BLaER1 treated with 17β-estradiol and CSF1 and Interleukin-3, amounts not matched to agents 10 nM and 100 nM (cell line): Measurements from ENCODE around the gene ALDH3B2.
"Not testable (repeated sequence)": the region's sequence is repeated elsewhere in the genome, so short reads cannot be mapped to it uniquely, and the experiment has no call there.

Experiments
- H3K27ac ChIP-seq, 11 experiments: shearing (Covaris generic); formaldehyde crosslinking; 2 replicates each; pipeline ENCODE4 v1.8.1; 2022
- H3K27me3 ChIP-seq, 11 experiments: shearing (Covaris generic); formaldehyde crosslinking; 2 replicates each; pipeline ENCODE4 v1.8.1; 2022
- H3K36me3 ChIP-seq, 11 experiments: shearing (Covaris generic); formaldehyde crosslinking; 2 replicates each; pipeline ENCODE4 v1.8.1; 2022
- H3K4me1 ChIP-seq, 10 experiments: shearing (Covaris generic); formaldehyde crosslinking; 2 replicates each; pipeline ENCODE4 v1.8.1; 2022
- H3K4me2 ChIP-seq, 11 experiments: shearing (Covaris generic); formaldehyde crosslinking; 2 replicates each; pipeline ENCODE4 v1.8.1; 2022
- H3K4me3 ChIP-seq, 10 experiments: shearing (Covaris generic); formaldehyde crosslinking; 2 replicates each; pipeline ENCODE4 v1.8.1; 2022
- H3K9ac ChIP-seq, 11 experiments: shearing (Covaris generic); formaldehyde crosslinking; 2 replicates each; pipeline ENCODE4 v1.8.1; 2022
- H3K9me3 ChIP-seq, 11 experiments: shearing (Covaris generic); formaldehyde crosslinking; replicated peaks in 1 of 11; 2 replicates each; pipeline ENCODE4 v1.8.1; 2022
- H4K20me1 ChIP-seq, 11 experiments: shearing (Covaris generic); formaldehyde crosslinking; 2 replicates each; pipeline ENCODE4 v1.8.1; 2022
- Cebpa-rat ChIP-seq, 11 experiments: shearing (Covaris generic); IDR thresholded peaks; 2 replicates each; pipeline ENCODE4 v1.8.1; 2022

Gene ALDH3B2

GRCh38 chr11:67689178-67689577, 14.8 kb upstream of the ALDH3B2 start:
- no peak overlapping the region for H3K4me3 ChIP-seq
- H3K9ac ChIP-seq = no peak overlapping the region
- H3K27me3 ChIP-seq = no peaks in the 10 kb centered on the region
- peaks cover 7 to 37% (median 28%) of the 10 kb centered on the region in 10 experiments; a peak in 19 of 20 replicates for H3K4me1 ChIP-seq
- no peak overlapping the region for H3K27ac ChIP-seq
- H4K20me1 ChIP-seq = no peaks in the 10 kb centered on the region
- TF ChIP-seq Cebpa-rat (IDR thresholded peaks at IDR 0.05) = no peak
- H3K4me2 ChIP-seq = no peak overlapping the region
- no peaks in the 10 kb centered on the region for H3K9me3 ChIP-seq
- no peaks in the 10 kb centered on the region for H3K36me3 ChIP-seq

DNA sequence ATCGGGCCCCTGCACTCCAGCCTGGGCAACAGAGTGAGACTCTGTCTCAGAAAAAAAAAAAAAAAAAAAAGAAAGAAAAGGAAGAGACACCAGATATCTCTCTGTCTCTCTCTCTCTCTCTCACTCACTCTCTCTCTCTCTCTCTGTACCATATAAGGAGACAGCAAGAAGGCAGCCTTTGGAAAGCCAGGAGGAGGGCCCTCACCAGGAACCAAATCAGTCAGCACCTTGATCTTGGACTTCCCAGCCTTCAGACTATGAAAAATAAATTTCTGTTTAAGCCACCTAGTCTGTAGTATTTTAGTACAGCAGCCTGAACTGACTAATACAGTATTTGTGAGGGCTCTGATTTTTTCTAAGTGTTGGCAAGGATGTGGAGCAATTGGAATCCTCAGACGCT, 13.6 kb upstream of the ALDH3B2 start:
- peaks cover 7 to 37% (median 28%) of the 10 kb centered on the region in 10 experiments; a peak in 19 of 20 replicates for H3K4me1 ChIP-seq
- no peaks in the 10 kb centered on the region for H3K36me3 ChIP-seq
- H3K4me2 ChIP-seq = no peak overlapping the region
- no peak overlapping the region for H3K4me3 ChIP-seq
- H3K27me3 ChIP-seq = no peaks in the 10 kb centered on the region
- H4K20me1 ChIP-seq = no peaks in the 10 kb centered on the region
- H3K9ac ChIP-seq = no peak overlapping the region
- no peak for TF ChIP-seq Cebpa-rat (IDR thresholded peaks at IDR 0.05)
- H3K9me3 ChIP-seq = no peaks in the 10 kb centered on the region
- H3K27ac ChIP-seq = no peak overlapping the region

DNA sequence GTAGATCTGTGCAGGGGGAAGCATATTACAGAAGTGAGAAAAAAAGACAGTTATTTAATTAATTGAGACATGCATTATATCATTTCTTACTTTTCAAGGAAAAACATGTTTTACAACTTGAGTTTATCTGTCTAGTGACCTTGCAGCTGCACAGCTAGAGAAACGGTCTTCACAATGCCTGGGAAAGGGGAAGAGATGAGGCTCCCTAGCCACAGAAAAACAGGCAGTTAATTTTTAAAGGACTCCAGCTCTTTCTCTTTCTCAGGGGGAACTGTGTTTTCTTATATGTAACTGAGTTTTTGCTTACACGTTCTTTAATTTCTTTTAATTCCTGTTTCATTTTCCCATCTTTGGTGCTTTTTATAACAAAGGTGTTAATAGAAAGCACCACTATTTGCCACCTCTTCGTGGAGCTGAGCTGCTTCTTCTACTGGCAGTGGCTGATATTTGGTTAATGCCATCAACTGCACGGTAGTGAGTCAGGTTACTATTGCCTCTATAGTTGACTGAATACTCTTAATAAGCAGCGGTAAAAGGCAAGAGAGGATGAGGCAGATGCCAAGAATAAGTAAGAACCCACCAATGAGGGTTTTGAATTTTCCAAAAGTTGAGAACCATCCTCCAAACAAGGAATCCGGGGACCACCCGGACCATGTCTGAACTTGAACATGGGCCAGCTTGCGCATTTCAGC, 11.4 kb upstream of the ALDH3B2 start:
- not testable (repeated sequence) for H4K20me1 ChIP-seq, H3K4me3 ChIP-seq, H3K9ac ChIP-seq, H3K36me3 ChIP-seq, H3K27me3 ChIP-seq
- Histone ChIP-seq H3K4me2 (peak overlapping the region; percentile 24 to 64 (median 49); a peak in 21 of 22 replicates), H3K27ac (peak overlapping the region in 1 of 11 experiments; percentile 34; a peak in 3 of 22 replicates), H3K9me3 (peaks cover 6 to 10% (median 9%) of the 10 kb centered on the region in 11 experiments; a peak in 21 of 22 replicates), H3K4me1 (peaks cover 7 to 36% (median 27%) of the 10 kb centered on the region in 10 experiments; a peak in 19 of 20 replicates)

- not testable (repeated sequence) for H3K27ac ChIP-seq
These were observed 8.0 kb upstream of the ALDH3B2 start for GRCh38 chr11:67682126-67683034.

DNA sequence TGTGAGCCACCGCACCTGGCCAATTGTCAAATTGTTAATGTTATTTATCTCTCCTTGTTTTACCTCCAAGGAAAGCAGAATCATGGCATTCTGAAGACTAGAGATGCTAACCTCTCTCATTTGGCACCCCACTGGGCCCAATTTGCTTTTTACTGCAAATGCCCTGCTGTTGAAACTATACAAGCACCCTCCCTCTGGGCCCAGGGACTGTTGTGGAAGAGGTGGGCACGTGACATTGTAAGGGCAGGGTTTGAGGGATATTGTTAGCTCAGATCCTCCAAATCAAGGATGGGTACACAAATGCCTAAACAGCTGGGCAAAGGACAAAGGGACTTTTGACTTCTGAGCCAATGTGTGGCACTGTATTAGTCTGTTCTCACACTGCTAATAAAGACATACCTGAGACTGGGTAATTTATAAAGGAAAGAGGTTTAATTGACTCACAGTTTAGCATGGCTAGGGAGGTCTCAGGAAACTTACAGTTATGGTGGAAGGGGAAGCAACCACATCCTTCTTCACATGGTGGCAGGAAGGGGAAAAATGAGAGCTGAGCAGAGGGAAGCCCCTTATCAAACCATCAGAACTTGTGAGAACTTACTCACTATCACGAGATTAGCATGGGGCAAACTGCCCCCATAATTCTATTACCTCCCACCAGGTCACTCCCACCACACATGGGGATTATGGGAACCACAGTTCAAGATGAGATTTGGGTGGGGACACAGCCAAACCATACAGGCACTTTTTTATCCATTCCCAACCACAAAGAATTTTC, 6.5 kb upstream of the ALDH3B2 start:
- H3K27ac ChIP-seq = 0 out of 22 replicates have a peak overlapping the region, but pooled peaks of 1 of the 11 experiments have one; percentile 9
- H3K4me1 ChIP-seq = peaks cover 0 to 27% (median 14%) of the 10 kb centered on the region in 10 experiments; a peak in 17 of 20 replicates
- H3K27me3 ChIP-seq = no peaks in the 10 kb centered on the region
- no peak for TF ChIP-seq Cebpa-rat (IDR thresholded peaks at IDR 0.05)
- peaks cover 16 to 30% (median 24%) of the 10 kb centered on the region in 11 experiments for H3K9me3 ChIP-seq
- peak overlapping the region in 1 of 10 experiments; percentile 1; a peak in 1 of 20 replicates for H3K4me3 ChIP-seq
- H4K20me1 ChIP-seq = no peaks in the 10 kb centered on the region
- H3K4me2 ChIP-seq = peak overlapping the region in 7 of 11 experiments; percentile 1 to 48 (median 18); a peak in 8 of 22 replicates
- H3K36me3 ChIP-seq = no peaks in the 10 kb centered on the region
- H3K9ac ChIP-seq = no peak overlapping the region

More at GRCh38 chr11:67682126-67683034, 8.0 kb upstream of the ALDH3B2 start:
- H3K9ac ChIP-seq, H3K36me3 ChIP-seq, H3K4me2 ChIP-seq, H3K27me3 ChIP-seq, H3K4me3 ChIP-seq, H4K20me1 ChIP-seq: not testable (repeated sequence)
- peaks cover 0 to 34% (median 20%) of the 10 kb centered on the region in 10 experiments; a peak in 17 of 20 replicates for H3K4me1 ChIP-seq
- H3K9me3 ChIP-seq = peaks cover 11 to 22% (median 18%) of the 10 kb centered on the region in 11 experiments; a peak in 21 of 22 replicates

DNA sequence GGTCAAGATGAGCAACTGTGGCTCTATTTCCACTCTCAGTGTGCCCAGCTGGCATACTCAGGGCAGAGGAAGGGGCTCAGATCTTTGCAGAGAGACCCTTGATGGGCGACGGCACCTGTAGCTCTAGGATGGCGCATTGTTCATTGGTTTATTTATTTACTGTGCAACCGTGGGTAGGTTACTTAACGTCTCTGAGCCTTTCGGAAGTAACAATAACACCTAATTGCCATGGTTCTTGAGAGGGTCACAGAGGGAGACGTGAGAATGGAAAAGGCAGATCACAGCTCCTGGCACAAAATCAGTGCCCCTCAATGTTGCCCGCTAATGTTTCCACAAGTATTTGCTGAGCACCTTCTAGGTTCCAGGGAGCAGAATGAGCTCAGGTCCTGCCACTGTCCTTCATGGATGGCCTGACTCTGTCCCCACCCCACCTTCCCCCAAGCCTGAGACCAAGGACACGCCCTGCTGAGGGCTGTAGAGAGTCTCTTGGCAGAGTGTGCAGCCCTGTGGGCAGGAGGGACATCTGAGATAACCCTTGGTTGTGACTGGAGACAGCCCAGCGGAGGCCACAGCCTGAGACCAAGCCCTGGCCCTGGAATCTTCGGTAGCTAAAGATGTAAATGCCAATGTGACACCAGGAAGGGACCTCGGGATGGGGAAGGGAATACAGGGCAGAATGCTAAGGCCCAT, 780 bp upstream of the ALDH3B2 start:
- Histone ChIP-seq H3K27ac (no peak overlapping the region), H3K27me3 (no peaks in the 10 kb centered on the region; a peak in 1 of 22 replicates), H3K4me1 (peaks cover 0 to 21% (median 7%) of the 10 kb centered on the region in 10 experiments; a peak in 10 of 20 replicates), H3K4me2 (no peak overlapping the region), H3K9ac (no peak overlapping the region), H4K20me1 (0 out of 22 replicates have a peak, but pooled peaks cover 0 to 6% (median 0%) of the 10 kb centered on the region in 11 experiments), H3K9me3 (peaks cover 13 to 24% (median 18%) of the 10 kb centered on the region in 11 experiments), H3K4me3 (no peak overlapping the region), H3K36me3 (no peaks in the 10 kb centered on the region)
- no peak for TF ChIP-seq Cebpa-rat (IDR thresholded peaks at IDR 0.05)

DNA sequence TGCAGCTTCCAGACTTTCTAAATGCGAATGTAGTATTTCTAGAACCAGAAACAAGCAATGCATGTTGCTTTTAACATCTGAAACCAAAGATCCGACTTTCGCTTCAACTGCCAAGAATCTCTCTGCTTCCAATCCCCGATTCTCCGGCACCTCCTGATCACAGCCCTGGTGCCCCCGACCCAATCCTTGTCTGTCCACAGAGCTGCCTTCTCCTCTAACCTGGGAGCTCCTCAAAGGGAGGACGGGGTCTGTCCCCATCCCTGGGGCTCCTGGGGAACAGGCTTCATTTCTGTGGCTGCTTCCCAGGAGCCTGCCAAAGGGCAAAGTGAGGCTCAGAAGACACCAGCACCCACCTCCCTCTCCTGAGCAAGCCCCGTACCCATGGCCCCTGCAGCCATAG, 521 bp downstream of the ALDH3B2 start:
- no peaks in the 10 kb centered on the region for H3K36me3 ChIP-seq
- H3K9me3 ChIP-seq = peaks cover 11 to 18% (median 15%) of the 10 kb centered on the region in 11 experiments; a peak in 20 of 22 replicates
- H3K27me3 ChIP-seq = no peaks in the 10 kb centered on the region; a peak in 1 of 22 replicates
- no peak overlapping the region for H3K27ac ChIP-seq
- no peak overlapping the region for H3K9ac ChIP-seq
- peaks cover 0 to 29% (median 13%) of the 10 kb centered on the region in 10 experiments; a peak in 15 of 20 replicates for H3K4me1 ChIP-seq
- H3K4me2 ChIP-seq = no peak overlapping the region
- no peak for TF ChIP-seq Cebpa-rat (IDR thresholded peaks at IDR 0.05)
- 0 out of 22 replicates have a peak, but pooled peaks cover 0 to 6% (median 0%) of the 10 kb centered on the region in 11 experiments for H4K20me1 ChIP-seq
- no peak overlapping the region for H3K4me3 ChIP-seq

DNA sequence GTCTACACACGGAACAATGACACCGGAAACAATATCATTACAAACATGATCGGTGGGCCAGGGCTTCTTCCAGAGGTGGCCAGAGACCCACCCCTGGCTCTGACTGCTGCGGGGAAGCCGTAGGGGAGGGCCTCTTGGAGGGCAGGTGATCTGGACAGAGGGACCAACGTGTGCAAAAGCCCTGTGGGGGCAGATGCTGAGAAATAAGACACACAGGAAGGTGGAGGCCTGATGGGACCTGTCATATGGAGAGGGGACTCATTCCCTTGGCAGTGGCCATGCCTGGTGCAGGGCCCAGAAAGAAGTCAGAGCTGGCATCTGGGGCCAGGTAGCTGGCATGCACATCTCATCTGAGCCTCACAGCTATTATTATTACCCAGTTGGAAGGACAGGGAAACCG, 1.1 kb downstream of the ALDH3B2 start:
- Histone ChIP-seq H3K27me3 (no peaks in the 10 kb centered on the region; a peak in 1 of 22 replicates), H3K4me2 (no peak overlapping the region), H3K4me3 (no peak overlapping the region), H3K9ac (no peak overlapping the region), H3K9me3 (peaks cover 11 to 18% (median 15%) of the 10 kb centered on the region in 11 experiments; a peak in 20 of 22 replicates), H3K4me1 (peaks cover 0 to 34% (median 18%) of the 10 kb centered on the region in 10 experiments; a peak in 15 of 20 replicates), H3K36me3 (no peaks in the 10 kb centered on the region), H4K20me1 (0 out of 22 replicates have a peak, but pooled peaks cover 0 to 6% (median 0%) of the 10 kb centered on the region in 11 experiments), H3K27ac (no peak overlapping the region)
- no peak for TF ChIP-seq Cebpa-rat (IDR thresholded peaks at IDR 0.05)
